ENCODE results near the gene KDM2A.

KDM2A gene

DNA sequence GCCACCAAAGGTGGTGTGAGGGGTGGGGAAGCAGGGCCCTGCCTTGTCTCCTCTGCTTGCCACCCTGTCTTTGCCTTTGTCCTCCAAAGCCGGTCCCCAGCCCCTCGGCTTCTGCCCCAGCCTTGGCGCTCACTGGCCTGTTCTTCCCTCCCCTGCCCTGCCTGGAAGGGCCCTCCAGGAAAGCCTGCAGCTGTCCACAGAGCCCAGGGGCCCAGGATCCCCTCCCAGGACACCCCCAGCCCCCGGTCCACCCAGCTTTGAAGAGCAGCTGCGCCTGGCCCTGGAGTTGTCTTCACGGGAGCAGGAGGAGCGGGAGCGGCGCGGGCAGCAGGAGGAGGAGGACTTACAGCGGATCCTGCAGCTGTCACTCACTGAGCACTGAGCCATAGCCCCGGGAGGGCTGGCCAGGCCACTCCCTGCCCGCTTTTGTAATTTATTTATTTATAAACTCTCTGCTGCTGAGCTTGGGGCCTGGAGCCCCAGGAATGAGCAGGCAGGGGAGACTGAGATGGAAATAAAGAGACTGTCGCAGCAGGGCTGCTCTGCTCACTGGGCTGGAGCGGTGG is 183.0 kb downstream of the KDM2A start:
- DNase-seq (ENCODE audit: low read depth in 2 of 2): no peak

DNA sequence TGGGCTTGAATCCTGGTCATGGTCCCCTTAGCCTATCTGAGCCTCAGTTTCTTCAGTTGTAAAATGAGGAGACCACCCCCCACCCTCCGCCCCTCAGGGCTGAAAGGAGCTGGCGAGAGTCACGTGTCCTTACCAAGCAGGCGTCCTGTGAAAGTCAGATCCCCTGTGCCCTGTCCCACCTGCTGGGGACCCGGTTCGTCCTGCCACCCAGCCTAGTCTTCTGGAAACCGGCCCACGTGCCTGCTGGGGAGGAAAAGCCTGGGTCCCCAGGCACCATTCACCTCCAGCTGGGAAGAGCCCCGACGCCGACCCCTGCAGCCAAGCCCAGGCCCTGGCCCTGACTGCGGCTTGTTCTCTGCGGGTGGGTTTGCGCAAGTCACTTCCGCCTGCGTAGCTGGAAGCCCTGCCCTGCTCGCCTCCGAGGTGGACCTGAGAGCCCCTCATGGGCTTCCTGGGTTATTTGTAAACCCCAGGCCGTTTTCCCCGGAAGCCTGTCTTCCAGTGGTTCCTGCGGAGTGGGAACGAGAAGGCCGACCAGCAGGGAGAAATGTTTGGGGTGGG is 183.6 kb downstream of the KDM2A start:
- no peak for DNase-seq (ENCODE audit: low read depth in 2 of 2)

DNA sequence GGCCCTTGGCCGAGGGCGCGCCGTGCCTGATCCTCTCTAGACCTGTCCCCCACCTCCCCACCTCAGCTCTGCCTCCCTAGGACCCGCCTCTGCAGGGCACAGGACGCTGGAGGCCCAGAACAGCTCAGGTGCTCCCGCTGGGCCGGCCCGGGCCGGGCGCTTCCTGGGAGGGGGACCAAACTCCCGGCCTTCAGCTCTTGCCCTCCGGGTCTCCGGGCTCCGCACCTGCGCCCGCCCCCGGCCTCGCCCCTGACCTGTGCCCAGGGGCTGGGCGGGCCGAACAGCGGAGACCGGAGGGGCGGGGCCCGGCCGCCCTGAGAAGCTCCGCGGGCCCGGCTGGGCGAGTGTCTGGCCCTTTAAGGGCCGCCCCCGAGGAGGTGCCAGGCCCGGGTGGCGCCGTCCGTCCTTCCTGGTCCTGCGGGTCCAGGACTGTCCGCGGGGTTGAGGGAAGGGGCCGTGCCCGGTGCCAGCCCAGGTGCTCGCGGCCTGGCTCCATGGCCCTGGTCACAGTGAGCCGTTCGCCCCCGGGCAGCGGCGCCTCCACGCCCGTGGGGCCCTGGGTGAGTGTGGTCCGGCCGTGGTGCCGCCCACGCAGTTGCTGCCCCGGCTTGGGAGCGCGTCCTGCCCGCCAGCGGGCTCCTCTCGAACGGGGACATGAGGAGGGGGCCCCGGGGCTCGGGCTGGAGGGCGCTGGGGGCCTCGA is 184.2 kb downstream of the KDM2A start, which contains the start of gene SSH3:
Gene SSH3 (plus strand): TSS at position 399 of the 703 bp plus-strand sequence. CDS start 96 bp downstream, at position 495.
- DNase-seq (ENCODE audit: low read depth in 2 of 2): no peak

DNA sequence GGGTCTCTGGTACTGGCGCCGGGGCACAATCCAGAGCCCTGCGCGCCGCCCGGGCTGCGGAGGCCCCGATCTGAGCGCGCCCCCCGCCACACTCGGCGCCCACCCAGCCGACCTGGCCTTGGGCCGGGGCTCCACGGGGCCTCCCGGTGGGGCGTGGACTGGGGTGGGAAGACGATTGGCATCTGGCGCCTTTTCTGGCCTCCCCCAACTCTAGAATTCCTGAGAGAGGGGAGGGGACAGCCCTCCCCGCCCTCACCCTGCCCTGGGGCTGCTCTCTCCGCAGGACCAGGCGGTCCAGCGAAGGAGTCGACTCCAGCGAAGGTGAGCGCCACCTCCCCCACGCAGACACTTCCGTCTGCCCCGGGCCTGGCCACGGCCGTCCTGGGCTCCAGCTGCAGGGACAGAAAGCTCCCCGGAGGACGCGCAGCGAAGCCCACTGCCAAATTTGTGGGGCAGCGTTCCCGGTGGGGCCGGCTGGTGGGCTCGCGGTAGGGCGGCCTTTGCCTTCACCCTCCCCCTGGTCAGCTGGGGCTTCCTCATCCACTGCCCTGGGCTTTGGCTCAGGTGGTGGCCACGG is 184.9 kb downstream of the KDM2A start:
- no peak for DNase-seq (ENCODE audit: low read depth in 2 of 2)

DNA sequence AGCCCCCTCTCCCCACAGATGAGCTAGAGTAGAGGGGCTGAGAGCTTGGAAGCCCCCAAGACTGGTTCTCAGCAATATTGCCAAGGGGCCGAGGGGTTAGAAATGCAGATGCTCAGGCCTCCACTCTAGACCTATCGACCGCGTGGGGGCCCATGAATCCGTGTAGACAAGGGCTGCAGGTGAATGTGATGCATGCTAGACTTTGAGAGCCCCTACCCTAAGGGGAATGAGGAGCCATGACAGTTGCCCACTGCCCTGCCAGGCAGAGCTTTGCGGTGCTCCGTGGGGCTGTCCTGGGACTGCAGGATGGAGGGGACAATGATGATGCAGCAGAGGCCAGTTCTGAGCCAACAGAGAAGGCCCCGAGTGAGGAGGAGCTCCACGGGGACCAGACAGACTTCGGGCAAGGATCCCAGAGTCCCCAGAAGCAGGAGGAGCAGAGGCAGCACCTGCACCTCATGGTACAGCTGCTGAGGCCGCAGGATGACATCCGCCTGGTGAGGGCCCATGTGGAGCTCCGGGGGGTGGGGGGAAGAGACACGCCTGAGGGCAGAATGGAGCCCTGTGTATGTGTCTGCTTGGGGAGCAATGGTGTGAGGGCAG is 185.5 kb downstream of the KDM2A start:
- no peak for DNase-seq (ENCODE audit: low read depth in 2 of 2)

DNA sequence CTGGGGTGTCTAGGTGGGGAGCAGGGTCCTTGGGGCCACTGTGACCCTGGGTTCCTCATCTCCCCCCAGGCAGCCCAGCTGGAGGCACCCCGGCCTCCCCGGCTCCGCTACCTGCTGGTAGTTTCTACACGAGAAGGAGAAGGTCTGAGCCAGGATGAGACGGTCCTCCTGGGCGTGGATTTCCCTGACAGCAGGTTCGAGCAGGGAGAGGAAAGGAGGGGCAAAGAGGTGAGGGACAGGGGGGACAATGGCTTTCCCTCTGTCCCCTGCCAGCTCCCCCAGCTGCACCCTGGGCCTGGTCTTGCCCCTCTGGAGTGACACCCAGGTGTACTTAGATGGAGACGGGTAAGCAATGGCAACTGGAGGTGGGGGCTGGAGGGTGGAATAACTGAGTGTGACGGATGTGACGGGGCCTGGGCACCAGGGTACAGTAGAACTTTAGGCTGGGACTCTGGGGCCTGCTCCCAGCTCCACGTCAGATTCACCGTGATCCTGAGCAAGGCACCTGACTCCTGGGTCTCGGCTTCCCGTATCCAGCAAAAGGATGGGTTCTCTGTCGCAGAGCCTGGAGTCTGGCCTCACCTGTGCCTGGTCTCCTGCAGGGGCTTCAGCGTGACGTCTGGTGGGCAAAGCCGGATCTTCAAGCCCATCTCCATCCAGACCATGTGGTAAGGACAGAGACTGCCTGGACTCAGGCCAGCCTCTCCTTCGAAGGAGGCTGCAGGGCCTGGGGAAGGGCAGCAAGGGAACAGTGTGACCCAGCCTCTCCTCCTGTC is 187.9 kb downstream of the KDM2A start:
- DNase-seq (ENCODE audit: low read depth in 2 of 2): no peak

DNA sequence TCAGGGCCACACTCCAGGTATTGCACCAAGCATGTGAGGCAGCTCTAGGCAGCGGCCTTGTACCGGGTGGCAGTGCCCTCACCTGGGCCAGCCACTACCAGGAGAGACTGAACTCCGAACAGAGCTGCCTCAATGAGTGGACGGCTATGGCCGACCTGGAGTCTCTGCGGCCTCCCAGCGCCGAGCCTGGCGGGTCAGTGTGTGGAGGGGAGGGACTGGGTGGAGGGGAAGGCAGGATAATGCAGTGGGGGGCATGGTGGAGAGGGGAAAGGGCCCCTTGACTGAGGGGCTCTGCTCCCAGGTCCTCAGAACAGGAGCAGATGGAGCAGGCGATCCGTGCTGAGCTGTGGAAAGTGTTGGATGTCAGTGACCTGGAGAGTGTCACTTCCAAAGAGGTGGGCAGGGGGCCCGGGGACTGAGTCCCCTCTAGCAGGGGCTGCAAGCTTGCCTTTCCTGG is 188.5 kb downstream of the KDM2A start:
- DNase-seq (ENCODE audit: low read depth in 2 of 2): no peak
